G401 (cell line): ENCODE measurements around the gene PLA2G2C. TPM values are rescaled to one million over a fixed set of nuclear protein-coding genes. Genes with fewer than 3 reads are reported as not detected.

Experiments
- DNase-seq: peaks from one replicate; pipeline ENCODE4 v3.0.0-alpha.2; 2015; ENCODE audit warnings: low spot score
- in situ Hi-C: cut with HindIII; loops from 2 replicates; pipeline ENCODE4 v1.10.0; 2016; ENCODE audit warnings: low sequenced_read_pairs, mixed read lengths
- total RNA-seq: library from RNA; depleted of rRNA; stranded (reverse); fragments of >200 nt; shearing (Covaris generic); gene quantifications from 2 replicates; pipeline ENCODE4 v1.2.3, GENCODE V29; 2014

The PLA2G2C gene
- total RNA-seq, 1 experiment from 2014 or later: not detected

GRCh38 chr1:20187813-20188454, 1.6 kb upstream of the PLA2G2C start:
- in situ Hi-C loops: no loop called here
- no peak for DNase-seq

- in situ Hi-C loops: no loop called here
- DNase-seq: peak; percentile 84
Observed at GRCh38 chr1:20187103-20187812, 940 bp upstream of the PLA2G2C start.

- in situ Hi-C loops: no loop called here
- DNase-seq: no peak
Observed at GRCh38 chr1:20184997-20185833, 1.1 kb downstream of the PLA2G2C start.

- in situ Hi-C loops: no loop called here
Observed at GRCh38 chr1:20184481-20184900, 1.8 kb downstream of the PLA2G2C start.

GRCh38 chr1:20183616-20184271, 2.6 kb downstream of the PLA2G2C start:
- no peak for DNase-seq
- in situ Hi-C loops: no loop called here

More at GRCh38 chr1:20184481-20184900, 1.8 kb downstream of the PLA2G2C start:
- no peak for DNase-seq

GRCh38 chr1:20183035-20183434, 3.3 kb downstream of the PLA2G2C start:
- DNase-seq: no peak
- in situ Hi-C loops: no loop called here

- DNase-seq: no peak
- in situ Hi-C loops: no loop called here
Observed at GRCh38 chr1:20182415-20182814, 3.9 kb downstream of the PLA2G2C start.

- no peak for DNase-seq
- in situ Hi-C loops: no loop called here
Observed at GRCh38 chr1:20180844-20181207, 5.5 kb downstream of the PLA2G2C start.

GRCh38 chr1:20180129-20180843, 6.0 kb downstream of the PLA2G2C start:
- DNase-seq: no peak
- in situ Hi-C loops: no loop called here

- in situ Hi-C loops: no loop called here
- no peak for DNase-seq
Observed at GRCh38 chr1:20179371-20180128, 6.8 kb downstream of the PLA2G2C start.

GRCh38 chr1:20178634-20179370, 7.5 kb downstream of the PLA2G2C start:
- in situ Hi-C loops: no loop called here
- peak; percentile 46 for DNase-seq

GRCh38 chr1:20174937-20175666, 11.2 kb downstream of the PLA2G2C start:
- in situ Hi-C loops: no loop called here
- DNase-seq: no peak

- no peak for DNase-seq
- in situ Hi-C loops: no loop called here
Observed at GRCh38 chr1:20172033-20172590, 14.2 kb downstream of the PLA2G2C start.

- DNase-seq: no peak
- in situ Hi-C loops: no loop called here
Observed at GRCh38 chr1:20169932-20170331, 16.4 kb downstream of the PLA2G2C start.

GRCh38 chr1:20168564-20169491, 17.5 kb downstream of the PLA2G2C start:
- in situ Hi-C loops: no loop called here

GRCh38 chr1:20167126-20167525, 19.2 kb downstream of the PLA2G2C start:
- in situ Hi-C loops: no loop called here
- DNase-seq: no peak

More at GRCh38 chr1:20168564-20169491, 17.5 kb downstream of the PLA2G2C start:
- DNase-seq: peak; percentile 52
